NT2/D1 (cell line): Measurements from ENCODE around the gene GLT1D1.

Experiments used
- DNase-seq: peaks from one replicate; pipeline ENCODE4 v3.0.0-alpha.2; 2011; ENCODE audit warnings: low read depth, low spot score
- H3K27me3 ChIP-seq: 2 replicates; pipeline ENCODE4 v1.6.0; 2011; ENCODE audit warnings: mild to moderate bottlenecking; ENCODE audit not compliant: insufficient read length, insufficient read depth
- H3K36me3 ChIP-seq: 2 replicates; pipeline ENCODE4 v1.6.1; 2011; ENCODE audit warnings: mild to moderate bottlenecking, low read length, mixed read lengths; ENCODE audit not compliant: insufficient read depth, insufficient read length
- H3K4me1 ChIP-seq: 2 replicates; pipeline ENCODE4 v1.5.1; 2011; ENCODE audit not compliant: insufficient read depth, insufficient read length
- H3K4me3 ChIP-seq: 2 replicates; pipeline ENCODE4 v1.5.1; 2011; ENCODE audit warnings: low read depth; ENCODE audit not compliant: insufficient read length
- H3K9ac ChIP-seq: 2 replicates; pipeline ENCODE4 v1.6.0; 2011; ENCODE audit warnings: low read depth; ENCODE audit not compliant: insufficient read length
- H3K9me3 ChIP-seq: 2 replicates; pipeline ENCODE4 v1.5.1; 2011; ENCODE audit warnings: mild to moderate bottlenecking, low read length; ENCODE audit not compliant: insufficient read depth
- SUZ12 ChIP-seq: IDR thresholded peaks from 2 replicates; pipeline ENCODE4 v1.6.1; 2011; ENCODE audit not compliant: insufficient read length, insufficient read depth; ENCODE audit errors: extremely low read depth
- YY1 ChIP-seq: IDR thresholded peaks from 2 replicates; pipeline ENCODE4 v1.6.1; 2011; ENCODE audit not compliant: insufficient read length, insufficient read depth
- ZNF274 ChIP-seq: IDR thresholded peaks from 2 replicates; pipeline ENCODE4 v1.6.1; 2011; ENCODE audit warnings: mild to moderate bottlenecking, low read depth, low read length

Gene GLT1D1

GRCh38 chr12:128974881-128975280 is 121.6 kb downstream of the GLT1D1 start:
- no peak for DNase-seq
- Histone ChIP-seq H3K4me3 (no peak overlapping the region), H3K4me1 (peaks cover 11% of the 10 kb centered on the region), H3K9me3 (no peaks in the 10 kb centered on the region), H3K9ac (no peak overlapping the region), H3K36me3 (no peaks in the 10 kb centered on the region), H3K27me3 (peaks cover 6% of the 10 kb centered on the region)
- TF ChIP-seq SUZ12 (no peak), ZNF274 (no peak), YY1 (no peak)

GRCh38 chr12:128976120-128976738 is 123.0 kb downstream of the GLT1D1 start:
- Histone ChIP-seq H3K9ac (no peak overlapping the region), H3K27me3 (peaks cover 1% of the 10 kb centered on the region), H3K36me3 (no peaks in the 10 kb centered on the region), H3K4me3 (no peak overlapping the region), H3K9me3 (no peaks in the 10 kb centered on the region), H3K4me1 (peaks cover 8% of the 10 kb centered on the region)
- DNase-seq: peak; percentile 57
- TF ChIP-seq SUZ12: no peak
- no peak for TF ChIP-seq ZNF274
- no peak for TF ChIP-seq YY1

GRCh38 chr12:128977441-128977840 is 124.2 kb downstream of the GLT1D1 start:
- peaks cover 8% of the 10 kb centered on the region for H3K4me1 ChIP-seq
- no peaks in the 10 kb centered on the region for H3K27me3 ChIP-seq
- H3K9ac ChIP-seq: no peak overlapping the region
- no peaks in the 10 kb centered on the region for H3K36me3 ChIP-seq
- no peaks in the 10 kb centered on the region for H3K9me3 ChIP-seq
- no peak overlapping the region for H3K4me3 ChIP-seq
- no peak for DNase-seq
- TF ChIP-seq YY1: no peak
- TF ChIP-seq SUZ12: no peak
- no peak for TF ChIP-seq ZNF274

GRCh38 chr12:128978067-128978466 is 124.8 kb downstream of the GLT1D1 start:
- Histone ChIP-seq H3K4me3 (no peak overlapping the region), H3K9ac (no peak overlapping the region), H3K9me3 (no peaks in the 10 kb centered on the region), H3K4me1 (peaks cover 8% of the 10 kb centered on the region), H3K27me3 (no peaks in the 10 kb centered on the region), H3K36me3 (no peaks in the 10 kb centered on the region)
- DNase-seq: no peak
- TF ChIP-seq SUZ12 (no peak), YY1 (no peak), ZNF274 (no peak)

GRCh38 chr12:128980623-128981022 is 127.3 kb downstream of the GLT1D1 start:
- no peak for DNase-seq
- Histone ChIP-seq H3K4me3 (no peak overlapping the region), H3K4me1 (peaks cover 8% of the 10 kb centered on the region), H3K9me3 (no peaks in the 10 kb centered on the region), H3K27me3 (no peaks in the 10 kb centered on the region), H3K9ac (no peak overlapping the region), H3K36me3 (no peaks in the 10 kb centered on the region)
- TF ChIP-seq YY1 (no peak), SUZ12 (no peak), ZNF274 (no peak)

GRCh38 chr12:128981971-128982533 is 128.8 kb downstream of the GLT1D1 start:
- TF ChIP-seq SUZ12: no peak
- TF ChIP-seq ZNF274: no peak
- no peak for TF ChIP-seq YY1
- Histone ChIP-seq H3K27me3 (no peaks in the 10 kb centered on the region), H3K4me1 (peaks cover 8% of the 10 kb centered on the region), H3K4me3 (no peak overlapping the region), H3K36me3 (no peaks in the 10 kb centered on the region), H3K9ac (no peak overlapping the region), H3K9me3 (no peaks in the 10 kb centered on the region)
- DNase-seq: no peak

GRCh38 chr12:128982933-128983332 is 129.7 kb downstream of the GLT1D1 start:
- Histone ChIP-seq H3K36me3 (no peaks in the 10 kb centered on the region), H3K4me3 (no peak overlapping the region), H3K27me3 (no peaks in the 10 kb centered on the region), H3K9ac (no peak overlapping the region), H3K9me3 (no peaks in the 10 kb centered on the region), H3K4me1 (peaks cover 8% of the 10 kb centered on the region)
- TF ChIP-seq SUZ12: no peak
- TF ChIP-seq ZNF274: no peak
- TF ChIP-seq YY1: no peak
- DNase-seq: no peak
